SK-N-SH treated with all-trans-retinoic acid at 6 μM for 48 hours (cell line): ENCODE measurements around the gene MLX.

Experiments used
- ARNTL ChIP-seq: fragments of 450-650 bp; formaldehyde crosslinking; IDR thresholded peaks from 2 replicates; pipeline ENCODE4 v1.5.0; 2020; ENCODE audit warnings: low read depth, mild to moderate bottlenecking, moderate library complexity, borderline replicate concordance
- CSDC2 ChIP-seq: fragments of 250-450 bp; sonication (Bioruptor Pico); IDR thresholded peaks from 2 replicates; pipeline ENCODE4 v1.5.0; 2020; ENCODE audit warnings: mild to moderate bottlenecking, moderate library complexity
- CSRNP3 ChIP-seq: fragments of 250-450 bp; sonication (Bioruptor Pico); IDR thresholded peaks from 2 replicates; pipeline ENCODE4 v1.5.1; 2021; ENCODE audit warnings: mild to moderate bottlenecking, moderate library complexity
- ISL1 ChIP-seq: fragments of 250-450 bp; sonication (Bioruptor Pico); IDR thresholded peaks from 2 replicates; pipeline ENCODE4 v2.1.2; 2022; ENCODE audit warnings: mild to moderate bottlenecking, moderate library complexity
- OSR1 ChIP-seq: fragments of 250-450 bp; sonication (Bioruptor Pico); IDR thresholded peaks from 2 replicates; pipeline ENCODE4 v1.8.0; 2022; ENCODE audit warnings: moderate library complexity, mild to moderate bottlenecking, inconsistent platforms
- PATZ1 ChIP-seq: fragments of 250-450 bp; sonication (Bioruptor Pico); IDR thresholded peaks from 2 replicates; pipeline ENCODE4 v1.8.0; 2020; ENCODE audit warnings: mild to moderate bottlenecking, moderate library complexity, borderline replicate concordance
- POU6F1 ChIP-seq: fragments of 250-450 bp; sonication (Bioruptor Pico); IDR thresholded peaks from 2 replicates; pipeline ENCODE4 v1.8.0; 2021; ENCODE audit warnings: low read depth, mild to moderate bottlenecking, moderate library complexity, borderline replicate concordance
- RARB ChIP-seq: fragments of 250-450 bp; sonication (Bioruptor Pico); IDR thresholded peaks from 2 replicates; pipeline ENCODE4 v1.8.0; 2021; ENCODE audit warnings: mild to moderate bottlenecking, moderate library complexity
- SNAI2 ChIP-seq: fragments of 250-450 bp; sonication (Bioruptor Pico); IDR thresholded peaks from 2 replicates; pipeline ENCODE4 v1.5.0; 2020; ENCODE audit warnings: mild to moderate bottlenecking, moderate library complexity
- TCF4 ChIP-seq: fragments of 250-450 bp; sonication (Bioruptor Pico); IDR thresholded peaks from 2 replicates; pipeline ENCODE4 v1.8.0; 2021; ENCODE audit warnings: mild to moderate bottlenecking, moderate library complexity, borderline replicate concordance
- TSHZ2 ChIP-seq: fragments of 250-450 bp; sonication (Bioruptor Pico); IDR thresholded peaks from 2 replicates; pipeline ENCODE4 v1.5.0; 2020; ENCODE audit warnings: mild to moderate bottlenecking, moderate library complexity
- ZFP3 ChIP-seq: fragments of 250-450 bp; sonication (Bioruptor Pico); IDR thresholded peaks from 2 replicates; pipeline ENCODE4 v1.5.0; 2020; ENCODE audit warnings: mild to moderate bottlenecking, moderate library complexity
- ZFP30 ChIP-seq: fragments of 450-650 bp; formaldehyde crosslinking; IDR thresholded peaks from 2 replicates; pipeline ENCODE4 v1.5.0; 2022; ENCODE audit warnings: mild to moderate bottlenecking, moderate library complexity
- ZNF8 ChIP-seq: fragments of 450-650 bp; formaldehyde crosslinking; IDR thresholded peaks from 2 replicates; pipeline ENCODE4 v1.5.0; 2020; ENCODE audit warnings: mild to moderate bottlenecking, moderate library complexity

GRCh38 chr17:42590886-42591285 is 24.0 kb downstream of the MLX start:
- TF ChIP-seq ZFP3 (CRISPR knock-in tag) (no peak), CSDC2 (CRISPR knock-in tag) (no peak), RARB (CRISPR knock-in tag) (no peak), ZFP30 (CRISPR knock-in tag) (no peak), CSRNP3 (CRISPR knock-in tag) (no peak), SNAI2 (CRISPR knock-in tag) (no peak), PATZ1 (CRISPR knock-in tag) (no peak), TSHZ2 (CRISPR knock-in tag) (no peak), ISL1 (CRISPR knock-in tag) (no peak), ARNTL (CRISPR knock-in tag) (no peak), POU6F1 (no peak), ZNF8 (CRISPR knock-in tag) (no peak), OSR1 (CRISPR knock-in tag) (no peak), TCF4 (CRISPR knock-in tag) (no peak)
